ENCODE measurements around the gene MOXD1.

The MOXD1 gene

DNA sequence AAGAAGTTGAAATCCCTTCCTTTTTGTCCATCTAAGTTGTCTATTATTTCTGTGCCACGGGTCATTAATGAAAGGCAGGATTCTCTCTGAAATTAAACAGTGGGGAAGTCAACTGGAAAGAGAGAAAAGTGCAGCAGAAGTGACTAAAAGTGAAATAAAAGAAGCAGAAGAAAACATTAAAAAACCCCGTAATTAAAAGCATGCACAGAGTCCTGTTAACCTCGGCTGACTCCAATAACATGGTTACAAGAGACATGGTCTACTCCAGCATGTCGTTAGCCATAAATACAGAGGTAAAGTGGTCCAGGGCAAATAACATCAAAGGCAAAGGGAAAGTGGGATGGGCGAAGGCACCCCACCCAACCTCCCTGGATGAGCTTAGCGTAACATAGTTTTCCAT is 13.0 kb upstream of the MOXD1 start:
- no peaks in the 10 kb centered on the region for H3K9me3 ChIP-seq
- TF ChIP-seq, protein P1, sequence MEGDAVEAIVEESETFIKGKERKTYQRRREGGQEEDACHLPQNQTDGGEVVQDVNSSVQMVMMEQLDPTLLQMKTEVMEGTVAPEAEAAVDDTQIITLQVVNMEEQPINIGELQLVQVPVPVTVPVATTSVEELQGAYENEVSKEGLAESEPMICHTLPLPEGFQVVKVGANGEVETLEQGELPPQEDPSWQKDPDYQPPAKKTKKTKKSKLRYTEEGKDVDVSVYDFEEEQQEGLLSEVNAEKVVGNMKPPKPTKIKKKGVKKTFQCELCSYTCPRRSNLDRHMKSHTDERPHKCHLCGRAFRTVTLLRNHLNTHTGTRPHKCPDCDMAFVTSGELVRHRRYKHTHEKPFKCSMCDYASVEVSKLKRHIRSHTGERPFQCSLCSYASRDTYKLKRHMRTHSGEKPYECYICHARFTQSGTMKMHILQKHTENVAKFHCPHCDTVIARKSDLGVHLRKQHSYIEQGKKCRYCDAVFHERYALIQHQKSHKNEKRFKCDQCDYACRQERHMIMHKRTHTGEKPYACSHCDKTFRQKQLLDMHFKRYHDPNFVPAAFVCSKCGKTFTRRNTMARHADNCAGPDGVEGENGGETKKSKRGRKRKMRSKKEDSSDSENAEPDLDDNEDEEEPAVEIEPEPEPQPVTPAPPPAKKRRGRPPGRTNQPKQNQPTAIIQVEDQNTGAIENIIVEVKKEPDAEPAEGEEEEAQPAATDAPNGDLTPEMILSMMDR (IDR thresholded peaks at IDR 0.05): no peak
- no peak overlapping the region for H3K27ac ChIP-seq
- H3K4me3 ChIP-seq (ENCODE audit: low read depth in 1 of 2, low read length in 1 of 2): no peak overlapping the region
- H3K4me1 ChIP-seq (ENCODE audit: control insufficient read depth in 1 of 2, insufficient read depth in 1 of 2, low read depth in 1 of 2, low read length in 1 of 2): no peaks in the 10 kb centered on the region
- H3K27me3 ChIP-seq: no peaks in the 10 kb centered on the region
- no peaks in the 10 kb centered on the region for H3K36me3 ChIP-seq

DNA sequence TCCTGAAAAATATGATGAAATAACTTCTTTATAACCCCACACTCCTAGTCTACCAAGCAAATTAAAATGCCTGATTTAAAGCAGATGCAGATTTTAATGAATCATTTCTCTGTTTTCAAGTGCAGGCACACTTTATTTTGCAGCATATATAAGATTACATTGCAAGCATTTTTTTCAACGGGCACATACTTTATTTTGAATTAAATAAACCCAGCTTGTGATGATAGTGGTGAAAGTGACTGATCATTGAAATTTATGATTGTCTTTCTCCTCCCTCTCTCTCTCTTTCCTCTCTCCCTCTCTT is 12.2 kb upstream of the MOXD1 start:
- Histone ChIP-seq H3K36me3 (no peaks in the 10 kb centered on the region), H3K9me3 (no peaks in the 10 kb centered on the region)

DNA sequence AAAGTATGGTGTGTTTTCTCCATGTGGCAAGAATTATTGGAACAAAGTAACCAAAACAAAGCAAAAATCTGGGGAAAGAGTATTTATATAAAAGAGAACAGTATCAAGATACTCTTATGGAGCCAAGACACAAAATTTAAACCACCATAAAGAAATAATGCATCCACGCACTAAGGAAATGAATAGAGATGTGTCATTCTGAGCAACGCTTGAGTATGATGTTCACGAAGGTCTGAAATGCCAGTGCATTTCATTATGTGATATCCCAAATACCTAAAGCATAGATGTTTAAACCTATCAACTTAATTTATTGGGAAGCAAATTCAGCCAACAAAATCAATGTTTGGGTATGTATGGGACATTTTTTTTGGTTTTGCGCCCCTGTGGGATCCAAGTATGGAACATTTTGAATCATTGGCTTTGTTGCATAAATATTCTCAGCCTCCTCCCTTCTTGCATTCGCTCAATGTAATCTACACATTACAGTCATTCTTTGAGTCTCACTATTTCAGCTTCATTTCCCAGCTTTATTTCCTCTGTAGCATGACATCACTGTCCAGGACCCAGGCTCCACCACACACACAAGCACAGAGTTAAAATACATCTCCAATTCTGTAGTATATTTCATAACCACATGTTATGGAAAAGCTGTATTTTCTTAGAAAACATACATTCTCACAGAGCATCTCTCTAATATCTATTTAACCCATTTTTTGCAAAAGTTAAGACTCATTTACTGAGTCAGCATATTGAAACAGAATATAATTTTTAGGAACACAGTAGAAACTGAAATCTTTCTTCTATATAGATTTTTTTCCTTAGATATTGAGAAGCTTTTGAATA is 11.6 kb upstream of the MOXD1 start:
- H3K36me3 ChIP-seq: no peaks in the 10 kb centered on the region
- H3K27me3 ChIP-seq: no peaks in the 10 kb centered on the region
- TF ChIP-seq, protein P1 (IDR thresholded peaks at IDR 0.05): no peak
- no peaks in the 10 kb centered on the region for H3K4me1 ChIP-seq (ENCODE audit: control insufficient read depth in 1 of 2, insufficient read depth in 1 of 2, low read depth in 1 of 2, low read length in 1 of 2)
- H3K4me3 ChIP-seq (ENCODE audit: low read depth in 1 of 2, low read length in 1 of 2): no peak overlapping the region
- H3K27ac ChIP-seq: no peak overlapping the region
- no peaks in the 10 kb centered on the region for H3K9me3 ChIP-seq

More for the DNA sequence above, 12.2 kb upstream of the MOXD1 start:
- Histone ChIP-seq H3K4me3 (ENCODE audit: low read depth in 1 of 2, low read length in 1 of 2) (no peak overlapping the region), H3K27ac (no peak overlapping the region), H3K27me3 (no peaks in the 10 kb centered on the region), H3K4me1 (ENCODE audit: control insufficient read depth in 1 of 2, insufficient read depth in 1 of 2, low read depth in 1 of 2, low read length in 1 of 2) (no peaks in the 10 kb centered on the region)
- TF ChIP-seq, protein P1 (IDR thresholded peaks at IDR 0.05): no peak

DNA sequence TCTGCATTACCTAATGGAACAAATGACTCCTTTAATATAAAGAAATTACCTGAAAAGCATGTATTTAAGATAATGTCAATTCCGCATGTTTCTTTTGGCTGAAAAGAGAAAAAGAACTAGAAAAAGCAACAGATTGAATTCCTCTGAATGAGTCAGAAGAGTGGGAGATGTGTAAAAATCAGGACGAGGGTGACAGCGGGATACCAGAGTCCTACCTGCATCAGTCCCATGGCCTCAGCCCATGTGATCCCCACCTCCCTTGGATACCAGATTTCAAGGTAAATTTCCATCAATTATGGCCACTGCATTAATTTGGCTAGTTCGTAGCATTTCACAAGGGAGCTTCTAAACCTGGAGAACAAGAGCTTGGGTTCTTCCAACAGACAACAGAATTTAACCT is 10.0 kb upstream of the MOXD1 start:
- Histone ChIP-seq H3K4me3 (ENCODE audit: low read depth in 1 of 2, low read length in 1 of 2) (no peak overlapping the region), H3K27me3 (peaks cover 6% of the 10 kb centered on the region), H3K36me3 (no peaks in the 10 kb centered on the region), H3K9me3 (no peaks in the 10 kb centered on the region), H3K27ac (no peak overlapping the region), H3K4me1 (ENCODE audit: control insufficient read depth in 1 of 2, insufficient read depth in 1 of 2, low read depth in 1 of 2, low read length in 1 of 2) (no peaks in the 10 kb centered on the region)
- TF ChIP-seq, protein P1 (IDR thresholded peaks at IDR 0.05): no peak

DNA sequence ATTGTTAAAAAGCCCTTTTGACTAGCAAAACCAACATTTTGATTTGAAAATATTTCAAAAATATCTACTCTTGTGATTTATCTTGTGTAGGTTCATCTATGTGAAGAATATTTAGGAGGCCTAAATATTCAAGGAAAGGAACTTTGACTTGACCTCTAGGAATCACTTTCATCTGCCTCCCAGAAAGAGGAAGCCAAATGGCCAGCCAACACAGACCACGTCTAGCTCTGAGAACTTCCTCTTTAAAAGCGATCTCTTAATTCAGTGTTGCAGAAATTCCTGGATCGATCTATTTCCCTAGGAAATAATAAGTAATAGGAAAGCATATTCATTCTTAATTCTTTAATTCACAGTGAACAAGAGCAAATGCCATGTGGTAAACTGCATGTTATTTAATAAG is 9.6 kb upstream of the MOXD1 start:
- H3K4me1 ChIP-seq (ENCODE audit: control insufficient read depth in 1 of 2, insufficient read depth in 1 of 2, low read depth in 1 of 2, low read length in 1 of 2): no peaks in the 10 kb centered on the region
- no peak overlapping the region for H3K4me3 ChIP-seq (ENCODE audit: low read depth in 1 of 2, low read length in 1 of 2)
- peaks cover 11% of the 10 kb centered on the region for H3K27me3 ChIP-seq
- no peaks in the 10 kb centered on the region for H3K36me3 ChIP-seq
- TF ChIP-seq, protein P1 (IDR thresholded peaks at IDR 0.05): no peak
- H3K27ac ChIP-seq: no peak overlapping the region
- H3K9me3 ChIP-seq: no peaks in the 10 kb centered on the region

Measured in neutrophil (primary cell).